HEK293 (cell line): ENCODE results near the gene SNX10.

Experiments
- ATF2 ChIP-seq: fragments of 450-650 bp; formaldehyde crosslinking; IDR thresholded peaks from 2 replicates; pipeline ENCODE4 v1.5.1; 2016; ENCODE audit warnings: missing biosample characterization, missing genetic modification characterization, low read depth
- GLIS1 ChIP-seq: fragments of 450-650 bp; formaldehyde crosslinking; IDR thresholded peaks from 2 replicates; pipeline ENCODE4 v1.5.1; 2016; ENCODE audit warnings: missing biosample characterization, missing genetic modification characterization
- OSR2 ChIP-seq: fragments of 450-650 bp; formaldehyde crosslinking; IDR thresholded peaks from 2 replicates; pipeline ENCODE4 v1.5.1; 2016; ENCODE audit warnings: missing biosample characterization, missing genetic modification characterization
- SCRT2 ChIP-seq: fragments of 450-650 bp; formaldehyde crosslinking; IDR thresholded peaks from 2 replicates; pipeline ENCODE4 v1.5.1; 2016; ENCODE audit warnings: missing biosample characterization, missing genetic modification characterization
- SP3 ChIP-seq: fragments of 450-650 bp; formaldehyde crosslinking; IDR thresholded peaks from 2 replicates; pipeline ENCODE4 v1.5.1; 2016; ENCODE audit warnings: missing biosample characterization, missing genetic modification characterization
- WT1 ChIP-seq: fragments of 450-650 bp; formaldehyde crosslinking; IDR thresholded peaks from 2 replicates; pipeline ENCODE4 v1.5.1; 2016; ENCODE audit warnings: missing biosample characterization, missing genetic modification characterization
- YY2 ChIP-seq: fragments of 450-650 bp; formaldehyde crosslinking; IDR thresholded peaks from 2 replicates; pipeline ENCODE4 v1.5.1; 2016; ENCODE audit warnings: missing biosample characterization, missing genetic modification characterization
- ZBTB20 ChIP-seq: fragments of 450-650 bp; formaldehyde crosslinking; IDR thresholded peaks from 2 replicates; pipeline ENCODE4 v1.5.1; 2016; ENCODE audit warnings: missing biosample characterization, missing genetic modification characterization
- ZEB2 ChIP-seq: fragments of 450-650 bp; formaldehyde crosslinking; IDR thresholded peaks from 2 replicates; pipeline ENCODE4 v1.5.1; 2016; ENCODE audit warnings: missing biosample characterization, missing genetic modification characterization
- ZFP41 ChIP-seq: fragments of 450-650 bp; formaldehyde crosslinking; IDR thresholded peaks from 2 replicates; pipeline ENCODE4 v1.5.1; 2016; ENCODE audit warnings: missing biosample characterization, missing genetic modification characterization, borderline replicate concordance
- ZNF10 ChIP-seq: fragments of 450-650 bp; formaldehyde crosslinking; IDR thresholded peaks from 2 replicates; pipeline ENCODE4 v1.5.1; 2017; ENCODE audit warnings: missing biosample characterization, missing genetic modification characterization
- ZNF133 ChIP-seq: fragments of 450-650 bp; formaldehyde crosslinking; IDR thresholded peaks from 2 replicates; pipeline ENCODE4 v1.5.1; 2016; ENCODE audit warnings: missing biosample characterization, missing genetic modification characterization
- ZNF155 ChIP-seq: fragments of 450-650 bp; formaldehyde crosslinking; IDR thresholded peaks from 2 replicates; pipeline ENCODE4 v1.5.1; 2016; ENCODE audit warnings: missing biosample characterization, missing genetic modification characterization
- ZNF157 ChIP-seq: fragments of 450-650 bp; formaldehyde crosslinking; IDR thresholded peaks from 2 replicates; pipeline ENCODE4 v1.5.1; 2016; ENCODE audit warnings: missing biosample characterization, missing genetic modification characterization
- ZNF16 ChIP-seq: fragments of 450-650 bp; formaldehyde crosslinking; IDR thresholded peaks from 2 replicates; pipeline ENCODE4 v1.5.1; 2016; ENCODE audit warnings: low read depth, missing biosample characterization, missing genetic modification characterization
- ZNF175 ChIP-seq: fragments of 450-650 bp; formaldehyde crosslinking; IDR thresholded peaks from 2 replicates; pipeline ENCODE4 v1.5.1; 2016; ENCODE audit warnings: missing biosample characterization, missing genetic modification characterization
- ZNF280C ChIP-seq: fragments of 450-650 bp; formaldehyde crosslinking; IDR thresholded peaks from 2 replicates; pipeline ENCODE4 v1.5.1; 2016; ENCODE audit warnings: missing biosample characterization, missing genetic modification characterization
- ZNF311 ChIP-seq: fragments of 450-650 bp; formaldehyde crosslinking; IDR thresholded peaks from 2 replicates; pipeline ENCODE4 v1.5.1; 2017; ENCODE audit warnings: missing biosample characterization, missing genetic modification characterization, borderline replicate concordance
- ZNF350 ChIP-seq: fragments of 450-650 bp; formaldehyde crosslinking; IDR thresholded peaks from 2 replicates; pipeline ENCODE4 v1.5.0; 2017; ENCODE audit warnings: missing biosample characterization, mild to moderate bottlenecking, missing genetic modification characterization
- ZNF354C ChIP-seq: fragments of 450-650 bp; formaldehyde crosslinking; IDR thresholded peaks from 2 replicates; pipeline ENCODE4 v1.5.1; 2016; ENCODE audit warnings: missing biosample characterization, missing genetic modification characterization, low read depth, borderline replicate concordance
- ZNF394 ChIP-seq: fragments of 450-650 bp; formaldehyde crosslinking; IDR thresholded peaks from 2 replicates; pipeline ENCODE4 v1.5.1; 2016; ENCODE audit warnings: missing biosample characterization, missing genetic modification characterization, mild to moderate bottlenecking, moderate library complexity, borderline replicate concordance
- ZNF398 ChIP-seq: fragments of 450-650 bp; formaldehyde crosslinking; IDR thresholded peaks from 2 replicates; pipeline ENCODE4 v1.5.1; 2017; ENCODE audit warnings: missing biosample characterization, missing genetic modification characterization
- ZNF488 ChIP-seq: fragments of 450-650 bp; formaldehyde crosslinking; IDR thresholded peaks from 2 replicates; pipeline ENCODE4 v1.5.1; 2016; ENCODE audit warnings: missing biosample characterization, missing genetic modification characterization
- ZNF501 ChIP-seq: fragments of 450-650 bp; formaldehyde crosslinking; IDR thresholded peaks from 2 replicates; pipeline ENCODE4 v1.5.1; 2016; ENCODE audit warnings: missing biosample characterization, missing genetic modification characterization
- ZNF510 ChIP-seq: fragments of 450-650 bp; formaldehyde crosslinking; IDR thresholded peaks from 2 replicates; pipeline ENCODE4 v1.5.1; 2018; ENCODE audit warnings: mild to moderate bottlenecking, missing genetic modification characterization, missing biosample characterization; ENCODE audit not compliant: insufficient replicate concordance
- ZNF560 ChIP-seq: fragments of 450-650 bp; formaldehyde crosslinking; IDR thresholded peaks from 2 replicates; pipeline ENCODE4 v1.5.1; 2017; ENCODE audit warnings: missing biosample characterization, missing genetic modification characterization, borderline replicate concordance
- ZNF600 ChIP-seq: fragments of 450-650 bp; formaldehyde crosslinking; IDR thresholded peaks from 2 replicates; pipeline ENCODE4 v1.5.1; 2016; ENCODE audit warnings: missing biosample characterization, missing genetic modification characterization
- ZNF639 ChIP-seq: fragments of 450-650 bp; formaldehyde crosslinking; IDR thresholded peaks from 2 replicates; pipeline ENCODE4 v1.5.1; 2016; ENCODE audit warnings: missing biosample characterization, missing genetic modification characterization
- ZNF645 ChIP-seq: fragments of 450-650 bp; formaldehyde crosslinking; IDR thresholded peaks from 2 replicates; pipeline ENCODE4; 2016; ENCODE audit warnings: missing biosample characterization, missing genetic modification characterization
- ZNF670 ChIP-seq: fragments of 450-650 bp; formaldehyde crosslinking; IDR thresholded peaks from 2 replicates; pipeline ENCODE4 v1.5.1; 2016; ENCODE audit warnings: missing biosample characterization, missing genetic modification characterization, low read depth
- ZNF677 ChIP-seq: fragments of 450-650 bp; IDR thresholded peaks from 2 replicates; pipeline ENCODE4 v1.5.0; 2018; ENCODE audit warnings: missing biosample characterization, mild to moderate bottlenecking, missing genetic modification characterization, moderate library complexity
- ZXDB ChIP-seq: fragments of 450-650 bp; formaldehyde crosslinking; IDR thresholded peaks from 2 replicates; pipeline ENCODE4 v1.5.1; 2016; ENCODE audit warnings: missing biosample characterization, missing genetic modification characterization

SNX10 gene

GRCh38 chr7:26291699-26292538 lies at the start of gene SNX10 (continued):
- TF ChIP-seq SCRT2 (tag by site-specific recombination) = no peak
- no peak for TF ChIP-seq OSR2 (tag by site-specific recombination)
- 0 out of 2 replicates have a peak, but pooled peaks have one; percentile 17 for TF ChIP-seq ZXDB (tag by site-specific recombination)
- TF ChIP-seq ZNF670 = no peak
- no peak for TF ChIP-seq ZNF645
- no peak for TF ChIP-seq ZNF501 (tag by site-specific recombination)
- TF ChIP-seq ZNF157 (tag by site-specific recombination) = no peak
- no peak for TF ChIP-seq YY2 (tag by site-specific recombination)
- no peak for TF ChIP-seq ATF2
- TF ChIP-seq ZNF155 (tag by site-specific recombination) = no peak
- no peak for TF ChIP-seq ZEB2 (tag by site-specific recombination)
- no peak for TF ChIP-seq ZNF398
- TF ChIP-seq ZNF16 = no peak
- no peak for TF ChIP-seq ZNF488 (tag by site-specific recombination)
- no peak for TF ChIP-seq WT1 (tag by site-specific recombination)
- no peak for TF ChIP-seq ZNF350 (tag by site-specific recombination)
- TF ChIP-seq ZNF677 = no peak
- TF ChIP-seq ZNF354C = no peak
- TF ChIP-seq ZNF560 (tag by site-specific recombination) = no peak
- TF ChIP-seq GLIS1 = 0 out of 2 replicates have a peak, but pooled peaks have one; percentile 6
- no peak for TF ChIP-seq ZNF394 (tag by site-specific recombination)
- TF ChIP-seq ZBTB20 (tag by site-specific recombination) = peak; percentile 34; the same call in 1 of the 2 replicates
- no peak for TF ChIP-seq ZNF175 (tag by site-specific recombination)
- TF ChIP-seq ZFP41 (tag by site-specific recombination) = no peak
- TF ChIP-seq ZNF133 (tag by site-specific recombination) = no peak
- TF ChIP-seq ZNF639 (tag by site-specific recombination) = 0 out of 2 replicates have a peak, but pooled peaks have one; percentile 38
- TF ChIP-seq ZNF10 (tag by site-specific recombination) = no peak
- TF ChIP-seq ZNF311 (tag by site-specific recombination) = no peak
- peak; percentile 43; the same call in 1 of the 2 replicates for TF ChIP-seq SP3
- TF ChIP-seq ZNF600 (tag by site-specific recombination) = no peak
- TF ChIP-seq ZNF510 (tag by site-specific recombination) = no peak
- TF ChIP-seq ZNF280C (tag by site-specific recombination) = no peak
